HEK293 (cell line): Measurements from ENCODE around the gene SCYGR7.

Source experiments
- HOXA7 ChIP-seq: sonication (generic); formaldehyde crosslinking; IDR thresholded peaks from 2 replicates; pipeline ENCODE4 v1.8.1; 2022; ENCODE audit warnings: missing genetic modification reagents, borderline replicate concordance
- KLF1 ChIP-seq: fragments of 450-650 bp; formaldehyde crosslinking; IDR thresholded peaks from 2 replicates; pipeline ENCODE4 v1.5.1; 2016; ENCODE audit warnings: missing biosample characterization, missing genetic modification characterization
- REST ChIP-seq: fragments of 450-650 bp; formaldehyde crosslinking; IDR thresholded peaks from 2 replicates; pipeline ENCODE4 v1.5.1; 2016; ENCODE audit warnings: missing biosample characterization, missing genetic modification characterization
- ZFP3 ChIP-seq: fragments of 450-650 bp; formaldehyde crosslinking; IDR thresholded peaks from 2 replicates; pipeline ENCODE4 v1.5.1; 2016; ENCODE audit warnings: low read depth, missing biosample characterization, missing genetic modification characterization
- ZFP37 ChIP-seq: fragments of 450-650 bp; formaldehyde crosslinking; IDR thresholded peaks from 2 replicates; pipeline ENCODE4 v1.5.1; 2016; ENCODE audit warnings: missing biosample characterization, missing genetic modification characterization
- ZFP41 ChIP-seq: fragments of 450-650 bp; formaldehyde crosslinking; IDR thresholded peaks from 2 replicates; pipeline ENCODE4 v1.5.1; 2016; ENCODE audit warnings: missing biosample characterization, missing genetic modification characterization, borderline replicate concordance
- ZNF132 ChIP-seq: fragments of 450-650 bp; formaldehyde crosslinking; IDR thresholded peaks from 2 replicates; pipeline ENCODE4 v1.5.1; 2017; ENCODE audit warnings: missing biosample characterization, missing genetic modification characterization, borderline replicate concordance
- ZNF221 ChIP-seq: fragments of 450-650 bp; formaldehyde crosslinking; IDR thresholded peaks from 2 replicates; pipeline ENCODE4 v1.5.1; 2017; ENCODE audit warnings: missing biosample characterization, missing genetic modification characterization, borderline replicate concordance
- ZNF274 ChIP-seq, 2 experiments: fragments of 200-500 bp in 1 of 2; fragments of 450-650 bp in 1 of 2; sonication (Bioruptor generic) in 1 of 2; formaldehyde crosslinking in 1 of 2; IDR thresholded peaks; 2 replicates each; pipeline versions ENCODE4 v1.5.1 to v1.6.1; 2014 to 2016; ENCODE audit warnings: borderline replicate concordance in 1 of 2, inconsistent platforms in 1 of 2, low read length in 1 of 2, missing biosample characterization in 1 of 2, missing genetic modification characterization in 1 of 2
- ZNF48 ChIP-seq: fragments of 450-650 bp; formaldehyde crosslinking; IDR thresholded peaks from 2 replicates; pipeline ENCODE4 v1.5.1; 2016; ENCODE audit warnings: missing biosample characterization, missing genetic modification characterization
- ZNF837 ChIP-seq: fragments of 450-650 bp; formaldehyde crosslinking; IDR thresholded peaks from 2 replicates; pipeline ENCODE4 v1.5.1; 2016; ENCODE audit warnings: missing biosample characterization, missing genetic modification characterization
- TF ChIP-seq, protein P1 (sequence below): fragments of 450-650 bp; formaldehyde crosslinking; IDR thresholded peaks from 2 replicates; pipeline ENCODE4 v1.5.1; 2016; ENCODE audit warnings: missing biosample characterization, missing genetic modification characterization

GRCh38 chr2:227767830-227768229 lies 39.7 kb downstream of the SCYGR7 start:
- TF ChIP-seq, protein P1, sequence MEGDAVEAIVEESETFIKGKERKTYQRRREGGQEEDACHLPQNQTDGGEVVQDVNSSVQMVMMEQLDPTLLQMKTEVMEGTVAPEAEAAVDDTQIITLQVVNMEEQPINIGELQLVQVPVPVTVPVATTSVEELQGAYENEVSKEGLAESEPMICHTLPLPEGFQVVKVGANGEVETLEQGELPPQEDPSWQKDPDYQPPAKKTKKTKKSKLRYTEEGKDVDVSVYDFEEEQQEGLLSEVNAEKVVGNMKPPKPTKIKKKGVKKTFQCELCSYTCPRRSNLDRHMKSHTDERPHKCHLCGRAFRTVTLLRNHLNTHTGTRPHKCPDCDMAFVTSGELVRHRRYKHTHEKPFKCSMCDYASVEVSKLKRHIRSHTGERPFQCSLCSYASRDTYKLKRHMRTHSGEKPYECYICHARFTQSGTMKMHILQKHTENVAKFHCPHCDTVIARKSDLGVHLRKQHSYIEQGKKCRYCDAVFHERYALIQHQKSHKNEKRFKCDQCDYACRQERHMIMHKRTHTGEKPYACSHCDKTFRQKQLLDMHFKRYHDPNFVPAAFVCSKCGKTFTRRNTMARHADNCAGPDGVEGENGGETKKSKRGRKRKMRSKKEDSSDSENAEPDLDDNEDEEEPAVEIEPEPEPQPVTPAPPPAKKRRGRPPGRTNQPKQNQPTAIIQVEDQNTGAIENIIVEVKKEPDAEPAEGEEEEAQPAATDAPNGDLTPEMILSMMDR (tag by site-specific recombination) = no peak
- TF ChIP-seq ZFP41 (tag by site-specific recombination) (no peak), KLF1 (no peak), ZNF132 (tag by site-specific recombination) (no peak), ZFP37 (tag by site-specific recombination) (no peak), REST (tag by site-specific recombination) (no peak), ZNF837 (no peak), HOXA7 (CRISPR knock-in tag) (no peak), ZNF48 (tag by site-specific recombination) (no peak), ZNF221 (tag by site-specific recombination) (no peak), ZNF274 (IDR thresholded peaks at IDR 0.05; ENCODE audit: low read length) (no peak), ZNF274 (tag by site-specific recombination; IDR thresholded peaks at IDR 0.05; ENCODE audit: borderline replicate concordance) (no peak), ZFP3 (tag by site-specific recombination) (no peak)
